HG02885 (cell line): Measurements from ENCODE around the gene HMHB1.
"Not testable (repeated sequence)": the region's sequence is repeated elsewhere in the genome, so short reads cannot be mapped to it uniquely, and the experiment has no call there.

Experiments
- ATAC-seq: cut with Tn5 transposase; IDR thresholded peaks from one replicate; pipeline ENCODE4 v1.9.1; 2021; ENCODE audit warnings: mild to moderate bottlenecking; ENCODE audit not compliant: unreplicated experiment, poor library complexity

Gene HMHB1

GRCh38 chr5:143800715-143801114, 11.2 kb upstream of the HMHB1 start:
- peak; percentile 37 for ATAC-seq

GRCh38 chr5:143801252-143801939, 10.6 kb upstream of the HMHB1 start:
- ATAC-seq = peak; percentile 54

- ATAC-seq = no peak
These were observed 6.1 kb upstream of the HMHB1 start for GRCh38 chr5:143805861-143806260.

- ATAC-seq = peak; percentile 73
These were observed 5.4 kb upstream of the HMHB1 start for GRCh38 chr5:143806579-143806978.

- ATAC-seq = no peak
These were observed 4.6 kb upstream of the HMHB1 start for GRCh38 chr5:143807401-143807800.

GRCh38 chr5:143816370-143816769, 4.4 kb downstream of the HMHB1 start:
- not testable (repeated sequence) for ATAC-seq

- ATAC-seq = no peak
These were observed 7.8 kb downstream of the HMHB1 start for GRCh38 chr5:143819716-143820115.

- ATAC-seq = no peak
These were observed 8.5 kb downstream of the HMHB1 start for GRCh38 chr5:143820451-143820850.

GRCh38 chr5:143824851-143825720, 13.1 kb downstream of the HMHB1 start:
- ATAC-seq = peak; percentile 64

- peak; percentile 96 for ATAC-seq
These were observed 15.0 kb downstream of the HMHB1 start for GRCh38 chr5:143826951-143827444.

GRCh38 chr5:143828710-143829109, 16.7 kb downstream of the HMHB1 start:
- ATAC-seq = peak; percentile 31

- ATAC-seq = no peak
These were observed 21.2 kb downstream of the HMHB1 start for GRCh38 chr5:143833177-143833576.

GRCh38 chr5:143835251-143835650, 23.3 kb downstream of the HMHB1 start:
- ATAC-seq = no peak

GRCh38 chr5:143836161-143836725, 24.3 kb downstream of the HMHB1 start:
- ATAC-seq = no peak

- ATAC-seq = no peak
These were observed 25.4 kb downstream of the HMHB1 start for GRCh38 chr5:143837306-143837848.

- ATAC-seq = no peak
These were observed 29.5 kb downstream of the HMHB1 start for GRCh38 chr5:143841446-143841845.

GRCh38 chr5:143842920-143843319, 31.0 kb downstream of the HMHB1 start:
- no peak for ATAC-seq

- no peak for ATAC-seq
These were observed 31.5 kb downstream of the HMHB1 start for GRCh38 chr5:143843461-143843860.

GRCh38 chr5:143850050-143850683, 38.2 kb downstream of the HMHB1 start:
- ATAC-seq = peak; percentile 73

GRCh38 chr5:143851383-143851782, 39.4 kb downstream of the HMHB1 start:
- ATAC-seq = no peak
